Thyroid gland (tissue), 4 donors: ENCODE results near the gene DUSP3. TPM values are rescaled to one million over a fixed set of nuclear protein-coding genes. Genes with fewer than 3 reads are reported as not detected.

Experiments
- DNase-seq, 2 donors: peaks; one replicate each; pipeline ENCODE4 v3.0.0-alpha.2; 2019
- H3K27ac ChIP-seq, 3 donors: fragments of 200-600 bp; sonication (generic); 1 replicate in 2 of 3; 2 replicates in 1 of 3; pipeline ENCODE4 v1.5.1; 2016 to 2019; ENCODE audit warnings: mild to moderate bottlenecking in 1 of 3, moderate library complexity in 1 of 3
- H3K27me3 ChIP-seq: fragments of 200-600 bp; sonication (generic); one replicate; pipeline ENCODE4 v1.5.1; 2019
- H3K36me3 ChIP-seq, 2 donors: fragments of 200-600 bp; sonication (generic); one replicate each; pipeline ENCODE4 v1.5.1; 2016 to 2019
- H3K4me1 ChIP-seq, 2 donors: fragments of 200-600 bp; sonication (generic); one replicate each; pipeline ENCODE4 v1.5.1; 2017 to 2019
- H3K4me3 ChIP-seq, 3 donors: fragments of 200-600 bp; sonication (generic); replicated peaks in 1 of 3; 1 replicate in 2 of 3; 2 replicates in 1 of 3; pipeline ENCODE4 v1.5.1; 2016; ENCODE audit warnings: mild to moderate bottlenecking in 1 of 3
- H3K9me3 ChIP-seq: fragments of 200-600 bp; sonication (generic); one replicate; pipeline ENCODE4 v1.5.1; 2017
- POLR2A ChIP-seq, 2 donors: fragments of 450-650 bp; IDR thresholded peaks; one replicate each; pipeline ENCODE4 v1.6.1; 2017; ENCODE audit warnings: antibody characterized with exemption in 2 of 2, mild to moderate bottlenecking in 2 of 2, moderate library complexity in 1 of 2
- WGBS, 2 donors: methylation state at CpG; one replicate each; pipeline ENCODE4 v1.1.5; 2017; 5-methylcytosine and 5-hydroxymethylcytosine counted together
- intact Hi-C: fragments of 100-400 bp; cut with DNase I; formaldehyde crosslinking; loops from one replicate; pipeline ENCODE4 v1.15.1; 2023
- total RNA-seq, 4 donors: library from RNA; depleted of rRNA; stranded (reverse); fragments of >200 nt; gene quantifications; one replicate each; pipeline ENCODE4 v1.2.3, GENCODE V29; 2016
- TF ChIP-seq, protein P1 (sequence below), 6 experiments: fragments of 200-600 bp in 3 of 6; fragments of 450-650 bp in 3 of 6; sonication (generic) in 3 of 6; IDR thresholded peaks; one replicate each; pipeline ENCODE4 v1.5.1; 2016 to 2019; ENCODE audit warnings: antibody characterized with exemption in 6 of 6, mild to moderate bottlenecking in 2 of 6, inconsistent platforms in 1 of 6, moderate library complexity in 1 of 6

The DUSP3 gene
- total RNA-seq, 4 donors from 2014 or later: 67.7 to 98.5 (median 72.0) TPM

DNA sequence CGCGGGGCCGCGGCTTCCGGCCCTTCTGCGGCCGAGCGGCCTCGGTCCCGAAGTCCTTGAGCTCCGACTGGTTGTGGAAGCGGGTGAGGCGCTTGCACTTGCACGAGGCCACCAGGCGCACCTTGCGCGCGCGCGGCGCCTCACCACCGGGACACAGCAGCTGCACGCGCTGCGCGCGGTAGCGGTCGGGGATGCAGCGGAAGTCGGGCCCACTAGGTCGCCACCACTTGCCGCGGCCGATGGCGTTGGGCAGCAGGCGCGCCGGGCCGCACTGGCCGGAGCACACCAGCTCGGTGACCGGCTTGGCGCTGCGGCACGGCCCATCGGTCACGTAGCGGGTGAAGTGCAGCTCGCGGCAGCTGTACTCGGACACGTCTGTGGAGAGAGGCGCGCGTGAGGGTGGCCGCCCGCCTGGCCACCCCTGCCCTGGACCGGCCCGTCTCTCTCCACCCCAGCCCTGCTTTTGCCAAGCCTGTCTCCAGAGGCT, 23.3 kb downstream of the DUSP3 start:
- H3K27me3 ChIP-seq: no peaks in the 10 kb centered on the region
- TF ChIP-seq POLR2A (IDR thresholded peaks at IDR 0.05): no peak
- TF ChIP-seq, protein P1, sequence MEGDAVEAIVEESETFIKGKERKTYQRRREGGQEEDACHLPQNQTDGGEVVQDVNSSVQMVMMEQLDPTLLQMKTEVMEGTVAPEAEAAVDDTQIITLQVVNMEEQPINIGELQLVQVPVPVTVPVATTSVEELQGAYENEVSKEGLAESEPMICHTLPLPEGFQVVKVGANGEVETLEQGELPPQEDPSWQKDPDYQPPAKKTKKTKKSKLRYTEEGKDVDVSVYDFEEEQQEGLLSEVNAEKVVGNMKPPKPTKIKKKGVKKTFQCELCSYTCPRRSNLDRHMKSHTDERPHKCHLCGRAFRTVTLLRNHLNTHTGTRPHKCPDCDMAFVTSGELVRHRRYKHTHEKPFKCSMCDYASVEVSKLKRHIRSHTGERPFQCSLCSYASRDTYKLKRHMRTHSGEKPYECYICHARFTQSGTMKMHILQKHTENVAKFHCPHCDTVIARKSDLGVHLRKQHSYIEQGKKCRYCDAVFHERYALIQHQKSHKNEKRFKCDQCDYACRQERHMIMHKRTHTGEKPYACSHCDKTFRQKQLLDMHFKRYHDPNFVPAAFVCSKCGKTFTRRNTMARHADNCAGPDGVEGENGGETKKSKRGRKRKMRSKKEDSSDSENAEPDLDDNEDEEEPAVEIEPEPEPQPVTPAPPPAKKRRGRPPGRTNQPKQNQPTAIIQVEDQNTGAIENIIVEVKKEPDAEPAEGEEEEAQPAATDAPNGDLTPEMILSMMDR (IDR thresholded peaks at IDR 0.05): no peak
- DNase-seq: peak; percentile 39 to 44

GRCh38 chr17:43754947-43755346, 23.8 kb downstream of the DUSP3 start:
- WGBS, 2 donors: 15 to 43% methylated on average over 9 to 20 of the region's 21 CpGs
- H3K4me1 ChIP-seq: peaks cover 10% of the 10 kb centered on the region in 2 donors
- no peak for DNase-seq
- no peaks in the 10 kb centered on the region for H3K27me3 ChIP-seq
- H3K4me3 ChIP-seq: no peak overlapping the region
- TF ChIP-seq, protein P1 (IDR thresholded peaks at IDR 0.05): no peak
- TF ChIP-seq POLR2A (IDR thresholded peaks at IDR 0.05): no peak
- intact Hi-C loops: loop anchor here (5.0 kb wide), 1 partner anchor 178 kb away; no protein-coding TSS in a partner anchor
- H3K27ac ChIP-seq: no peak overlapping the region
- H3K9me3 ChIP-seq: no peaks in the 10 kb centered on the region
- H3K36me3 ChIP-seq: no peaks in the 10 kb centered on the region

More for the DNA sequence above, 23.3 kb downstream of the DUSP3 start:
- no peak overlapping the region for H3K27ac ChIP-seq
- WGBS, 2 donors: 1 to 14% methylated on average over 10 to 14 of the region's 60 CpGs
- H3K4me3 ChIP-seq: peak overlapping the region in 1 of 3 donors; percentile 5
- intact Hi-C loops: loop anchor here (5.0 kb wide), 1 partner anchor 178 kb away; no protein-coding TSS in a partner anchor
- H3K4me1 ChIP-seq: peaks cover 10% of the 10 kb centered on the region in 2 donors
- no peaks in the 10 kb centered on the region for H3K9me3 ChIP-seq
- H3K36me3 ChIP-seq: no peaks in the 10 kb centered on the region

DNA sequence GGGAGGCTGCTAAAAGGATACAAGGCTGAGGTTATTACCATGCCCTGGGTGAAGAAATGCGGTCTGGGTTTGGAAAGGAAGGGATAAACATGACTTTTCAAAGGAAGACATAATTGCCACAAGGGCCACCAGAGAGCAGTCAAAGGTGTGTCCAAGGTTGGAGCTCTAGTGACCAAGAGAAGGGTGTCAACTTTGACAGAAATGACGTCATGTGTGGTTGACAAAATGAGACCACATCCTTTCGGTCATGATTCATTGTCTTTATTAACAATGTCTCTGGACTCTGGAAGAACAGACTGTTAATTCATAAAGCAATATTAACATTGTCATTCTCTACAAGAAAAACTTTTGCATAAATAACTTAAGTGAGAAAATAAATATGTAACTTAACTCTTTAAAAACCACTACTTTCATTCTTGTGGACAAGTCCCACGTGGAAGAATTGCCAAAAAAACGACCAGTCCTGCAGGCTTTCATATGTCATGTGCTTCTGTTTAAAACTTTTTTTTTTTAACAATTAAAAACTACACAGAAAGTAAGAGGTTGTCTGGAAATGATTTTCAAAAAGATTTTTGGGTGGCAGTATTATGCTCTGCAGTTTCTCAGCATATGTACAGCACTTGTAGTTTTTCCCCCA, 25.2 kb downstream of the DUSP3 start:
- no peaks in the 10 kb centered on the region for H3K27me3 ChIP-seq
- H3K27ac ChIP-seq: no peak overlapping the region
- H3K4me1 ChIP-seq: peaks cover 10% of the 10 kb centered on the region in 2 donors

DNA sequence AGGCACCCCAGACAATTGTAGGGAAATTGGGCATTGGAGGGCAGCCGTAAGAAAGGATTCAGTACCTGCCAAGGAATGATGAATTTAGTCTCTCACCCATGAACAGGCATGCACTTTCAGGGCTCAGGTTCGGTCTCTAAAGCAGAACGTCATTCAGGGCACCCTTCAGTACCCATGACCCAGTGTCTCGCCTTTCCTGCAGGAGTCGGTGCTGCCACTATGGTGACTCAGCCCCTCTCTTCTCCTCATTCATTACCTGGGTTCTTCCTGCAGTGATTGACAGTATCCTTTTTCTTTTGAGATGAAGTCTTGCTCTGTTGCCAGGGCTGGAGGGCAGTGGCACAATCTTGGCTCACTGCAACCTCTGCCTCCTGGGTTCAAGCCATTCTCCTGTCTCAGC, 28.6 kb downstream of the DUSP3 start:
- Histone ChIP-seq H3K4me1 (peaks cover 4 to 5% of the 10 kb centered on the region in 2 donors), H3K27ac (no peak overlapping the region)
- intact Hi-C loops: no loop called here

More for the DNA sequence above, 25.2 kb downstream of the DUSP3 start:
- no peak for TF ChIP-seq POLR2A (IDR thresholded peaks at IDR 0.05)
- DNase-seq: no peak
- intact Hi-C loops: no loop called here
- H3K36me3 ChIP-seq: no peaks in the 10 kb centered on the region
- 81% methylated on average over 5 of the region's 5 CpGs for WGBS, 2 donors
- H3K4me3 ChIP-seq: no peak overlapping the region
- no peaks in the 10 kb centered on the region for H3K9me3 ChIP-seq

DNA sequence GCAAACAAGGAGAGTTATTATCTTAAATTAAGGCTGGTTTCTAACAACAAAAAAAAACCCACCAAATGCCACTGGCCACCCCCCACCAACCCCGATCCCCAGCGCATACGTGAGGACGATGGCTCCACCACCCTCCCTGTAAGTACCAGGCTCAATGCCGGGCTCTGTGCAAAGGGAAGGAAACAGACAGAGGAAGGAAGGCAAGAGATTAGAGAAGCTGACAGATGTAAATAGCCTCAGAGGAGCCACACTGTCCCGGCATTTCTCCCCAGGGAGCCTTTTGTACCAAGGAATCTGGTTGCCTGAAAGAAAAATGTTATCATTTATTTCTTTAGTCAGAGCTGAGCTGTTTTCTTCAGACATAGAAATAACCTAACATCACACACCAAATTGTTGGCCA, 33.2 kb downstream of the DUSP3 start:
- Histone ChIP-seq H3K4me1 (no peaks in the 10 kb centered on the region), H3K36me3 (no peaks in the 10 kb centered on the region), H3K4me3 (no peak overlapping the region), H3K27ac (no peak overlapping the region), H3K9me3 (no peaks in the 10 kb centered on the region), H3K27me3 (no peaks in the 10 kb centered on the region)
- WGBS, 2 donors: 17 to 23% methylated on average over 6 of the region's 6 CpGs
- intact Hi-C loops: no loop called here
- DNase-seq: no peak
- TF ChIP-seq, protein P1 (IDR thresholded peaks at IDR 0.05): no peak
- TF ChIP-seq POLR2A (IDR thresholded peaks at IDR 0.05): no peak

More for the DNA sequence above, 28.6 kb downstream of the DUSP3 start:
- H3K9me3 ChIP-seq: no peaks in the 10 kb centered on the region
- no peaks in the 10 kb centered on the region for H3K36me3 ChIP-seq
- 77 to 78% methylated on average over 5 of the region's 5 CpGs for WGBS, 2 donors
- H3K4me3 ChIP-seq: no peak overlapping the region
- DNase-seq: no peak
- no peaks in the 10 kb centered on the region for H3K27me3 ChIP-seq
- TF ChIP-seq, protein P1 (IDR thresholded peaks at IDR 0.05): no peak
- no peak for TF ChIP-seq POLR2A (IDR thresholded peaks at IDR 0.05)
